Activated naive CD8-positive, alpha-beta T cell treated with anti-CD3 and anti-CD28 coated beads, Interleukin-2, amount 10 ng/mL, durations not matched to agents 7 days and 5 days (primary cell): ENCODE data around the gene RUFY3. TPM values are rescaled to one million over a fixed set of nuclear protein-coding genes. Genes with fewer than 3 reads are reported as not detected.
"Not testable (repeated sequence)": the region's sequence is repeated elsewhere in the genome, so short reads cannot be mapped to it uniquely, and the experiment has no call there.

Source experiments
- ATAC-seq: fragments of 150-1000 bp; cut with Tn5 transposase; one replicate; pipeline ENCODE4 v1.10.0; 2021; ENCODE audit warnings: low read depth, moderate library complexity
- POLR2A ChIA-PET: fragments of 350-600 bp; sonication (Branson Sonifier 250); formaldehyde crosslinking; loops from one replicate; lab custom pipeline; 2021; ENCODE audit warnings: antibody characterized with exemption; lab: Charles Lee
- DNase-seq: peaks from one replicate; pipeline ENCODE4 v3.0.0; 2021
- H3K27ac Mint-ChIP-seq: one replicate; pipeline ENCODE4 v1.8.0; 2022; ENCODE audit warnings: mild to moderate bottlenecking, mixed read lengths
- H3K27me3 Mint-ChIP-seq: one replicate; pipeline ENCODE4 v1.8.0; 2022; ENCODE audit warnings: mild to moderate bottlenecking, moderate library complexity, mixed read lengths
- H3K36me3 Mint-ChIP-seq: one replicate; pipeline ENCODE4 v1.8.0; 2021; ENCODE audit warnings: mild to moderate bottlenecking, mixed read lengths
- H3K4me1 Mint-ChIP-seq: one replicate; pipeline ENCODE4 v1.8.0; 2021; ENCODE audit warnings: mixed read lengths
- H3K4me3 Mint-ChIP-seq: one replicate; pipeline ENCODE4 v1.8.0; 2022; ENCODE audit warnings: mild to moderate bottlenecking, moderate library complexity, mixed read lengths
- H3K9me3 Mint-ChIP-seq: one replicate; pipeline ENCODE4 v1.8.0; 2021; ENCODE audit warnings: mixed read lengths
- total RNA-seq, 2 experiments: library from RNA; stranded (reverse); gene quantifications; one replicate each; pipeline ENCODE4 v1.2.3, GENCODE V29; 2021

Gene RUFY3
- total RNA-seq, 2 experiments from 2014 or later: 38.0 to 38.5 TPM

DNA sequence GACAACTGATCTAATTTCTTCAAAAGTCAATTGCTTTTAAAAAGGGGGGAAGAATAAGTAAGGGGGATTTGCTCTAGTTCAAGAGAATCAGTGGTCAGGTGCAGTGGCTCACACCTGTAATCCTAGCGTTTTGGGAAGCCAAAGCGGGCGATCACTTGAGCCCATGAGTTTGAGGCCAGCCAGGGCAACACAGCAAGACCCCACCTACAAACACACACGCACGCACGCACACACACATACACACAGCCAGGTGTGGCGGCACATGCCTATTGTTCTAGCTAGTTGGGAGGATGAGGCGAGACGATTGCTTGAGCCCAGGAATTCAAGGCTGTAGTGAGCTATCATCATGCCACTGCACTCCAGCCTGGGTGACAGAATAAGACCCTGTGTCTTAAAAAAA, 108.3 kb downstream of the RUFY3 start:
- H3K36me3 Mint-ChIP-seq: peaks cover 35% of the 10 kb centered on the region
- DNase-seq (no peak), ATAC-seq (no peak)
- no peaks in the 10 kb centered on the region for H3K9me3 Mint-ChIP-seq
- no peaks in the 10 kb centered on the region for H3K27me3 Mint-ChIP-seq
- H3K4me1 Mint-ChIP-seq: peaks cover 8% of the 10 kb centered on the region
- no peak overlapping the region for H3K27ac Mint-ChIP-seq
- POLR2A ChIA-PET: interaction anchor here (0.7 to 1.4 kb wide), 2 partner anchors 8 to 9 kb away, joined by 3 to 5 read pairs; no protein-coding TSS in a partner anchor
- H3K4me3 Mint-ChIP-seq: no peak overlapping the region

DNA sequence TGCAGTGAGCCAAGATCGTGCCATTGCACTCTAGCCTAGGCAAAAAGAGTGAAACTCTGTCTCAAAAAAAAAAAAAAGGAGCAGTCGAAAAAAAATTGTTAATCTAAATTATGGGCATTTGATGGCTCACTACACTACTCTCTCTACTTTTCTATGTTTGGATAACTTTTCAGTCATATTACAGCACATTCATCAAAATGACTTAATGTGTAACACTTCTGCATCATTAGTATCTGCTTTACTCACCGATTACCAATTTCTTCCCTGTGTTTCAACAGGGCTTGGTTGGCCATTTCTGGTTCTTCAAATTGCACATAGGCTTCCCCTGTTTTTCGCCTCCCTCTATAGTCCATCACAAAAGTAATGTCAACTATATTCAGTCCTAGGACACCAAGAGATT, 109.5 kb downstream of the RUFY3 start:
- no peak for DNase-seq
- H3K4me1 Mint-ChIP-seq: peaks cover 9% of the 10 kb centered on the region
- no peak overlapping the region for H3K27ac Mint-ChIP-seq
- no peaks in the 10 kb centered on the region for H3K27me3 Mint-ChIP-seq
- no peak overlapping the region for H3K4me3 Mint-ChIP-seq
- no peaks in the 10 kb centered on the region for H3K9me3 Mint-ChIP-seq
- POLR2A ChIA-PET: no interaction called here
- peaks cover 27% of the 10 kb centered on the region for H3K36me3 Mint-ChIP-seq
- ATAC-seq: no peak

GRCh38 chr4:70833675-70834074, 111.9 kb downstream of the RUFY3 start:
- no peak for ATAC-seq
- Mint-ChIP-seq H3K36me3 (peaks cover 31% of the 10 kb centered on the region), H3K9me3 (no peaks in the 10 kb centered on the region), H3K4me1 (peaks cover 16% of the 10 kb centered on the region), H3K27ac (no peak overlapping the region), H3K4me3 (no peak overlapping the region), H3K27me3 (no peaks in the 10 kb centered on the region)
- no peak for DNase-seq
- POLR2A ChIA-PET: no interaction called here

DNA sequence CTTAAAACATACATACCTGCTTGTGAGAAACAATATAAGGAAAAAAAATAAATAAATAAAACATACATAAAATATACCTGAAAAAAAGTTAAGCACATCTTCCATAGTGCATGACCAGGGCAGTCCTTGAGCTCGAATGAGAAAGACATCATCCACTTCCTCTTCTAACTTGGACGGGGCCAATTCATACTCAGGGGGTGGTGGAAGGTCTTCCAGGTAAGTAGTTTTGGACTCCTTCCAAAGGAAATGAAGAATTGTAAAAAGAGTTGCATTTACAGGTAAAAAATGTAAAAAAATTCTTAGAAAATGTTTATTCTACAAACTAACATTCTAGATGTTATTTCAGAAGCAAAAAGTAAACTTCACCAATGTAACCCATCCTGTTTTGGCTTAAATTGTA, 114.3 kb downstream of the RUFY3 start:
- DNase-seq (no peak), ATAC-seq (no peak)
- Mint-ChIP-seq H3K9me3 (no peaks in the 10 kb centered on the region), H3K4me1 (peaks cover 16% of the 10 kb centered on the region), H3K27me3 (no peaks in the 10 kb centered on the region), H3K27ac (no peak overlapping the region), H3K4me3 (peak overlapping the region; percentile 97), H3K36me3 (peaks cover 27% of the 10 kb centered on the region)
- POLR2A ChIA-PET: interaction anchor here (1.1 to 1.3 kb wide), 2 partner anchors 66 to 101 kb away, joined by 3 to 5 read pairs; partner anchors contain the start of gene MOB1B

- POLR2A ChIA-PET: interaction anchor here (0.7 to 3.1 kb wide), 10 partner anchors 9 to 350 kb away, joined by 3 to 35 read pairs (median 5); no protein-coding TSS in a partner anchor
- H3K9me3 Mint-ChIP-seq: no peaks in the 10 kb centered on the region
- H3K27me3 Mint-ChIP-seq: no peaks in the 10 kb centered on the region
- peaks cover 14% of the 10 kb centered on the region for H3K36me3 Mint-ChIP-seq
- no peak for DNase-seq
- no peak for ATAC-seq
- H3K4me3 Mint-ChIP-seq: peak overlapping the region; percentile 97
- H3K4me1 Mint-ChIP-seq: peaks cover 22% of the 10 kb centered on the region
- H3K27ac Mint-ChIP-seq: peak overlapping the region; percentile 94
Observed at GRCh38 chr4:70838204-70838603, 116.4 kb downstream of the RUFY3 start.

DNA sequence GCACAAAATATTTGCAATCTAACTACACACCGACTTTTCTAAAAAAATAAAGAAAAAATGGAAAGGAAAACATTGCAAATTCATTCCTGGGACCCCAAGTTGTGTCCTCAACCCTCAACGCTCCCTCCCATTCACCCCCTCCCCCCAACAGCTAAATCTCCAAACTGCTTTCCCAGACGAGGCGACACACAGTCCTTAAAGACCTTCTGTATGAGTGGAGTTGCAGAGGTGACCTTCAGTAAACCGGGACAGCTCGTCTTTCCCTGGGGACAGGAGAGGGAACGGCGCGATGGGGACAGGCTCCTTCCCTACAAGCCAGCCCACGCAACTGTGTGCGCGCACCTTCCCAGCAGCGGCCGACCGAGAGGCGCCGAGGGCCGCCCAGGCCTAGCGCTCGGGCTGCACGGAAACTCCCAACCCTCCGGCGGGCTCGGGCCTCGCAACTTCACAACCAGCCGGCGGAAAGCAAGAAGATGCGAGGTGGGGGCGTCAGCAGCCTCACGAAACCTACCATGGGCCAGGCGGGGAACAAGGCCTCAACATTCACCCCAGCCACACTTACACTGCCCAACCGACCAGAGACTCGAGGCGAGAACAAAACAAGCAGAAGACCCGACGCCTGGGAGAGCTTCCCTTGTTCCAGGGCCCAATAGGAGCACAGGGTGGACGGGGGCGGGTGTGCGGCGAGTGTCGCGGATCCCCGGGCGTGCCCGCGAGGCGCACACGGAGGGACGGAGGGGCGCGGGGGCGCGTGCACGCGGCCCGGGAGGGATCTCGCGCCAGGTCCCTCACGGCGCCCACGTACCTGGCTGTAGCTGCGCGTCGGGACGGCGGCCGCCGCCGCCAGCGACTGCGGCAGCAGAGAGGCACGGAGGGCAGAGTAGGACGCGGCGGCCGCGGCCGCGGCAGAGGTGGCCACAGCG, 117.2 kb downstream of the RUFY3 start:
- peak overlapping the region; percentile 97 for H3K4me3 Mint-ChIP-seq
- ATAC-seq: peak; percentile 60
- POLR2A ChIA-PET: interaction anchor here (0.6 to 3.1 kb wide), 16 partner anchors 9 to 349 kb away, joined by 3 to 35 read pairs (median 5); partner anchors contain the start of genes DCK and MOB1B

GRCh38 chr4:70839589-70840093, 117.9 kb downstream of the RUFY3 start, which contains the start of gene GRSF1:
GRSF1 (minus strand) TSS chr4:70839890; CDS start chr4:70839827, 63 bp downstream.
- H3K9me3 Mint-ChIP-seq: no peaks in the 10 kb centered on the region
- POLR2A ChIA-PET: interaction anchor here (0.6 to 3.1 kb wide), 11 partner anchors 10 to 154 kb away, joined by 3 to 35 read pairs (median 5); partner anchors contain the start of genes DCK and MOB1B
- peak; percentile 90 for ATAC-seq
- H3K4me3 Mint-ChIP-seq: peak within 1 kb of the TSS; percentile 97
- H3K27ac Mint-ChIP-seq: peak within 1 kb of the TSS; percentile 94
- no peaks in the 10 kb centered on the region for H3K27me3 Mint-ChIP-seq
- H3K36me3 Mint-ChIP-seq: peaks cover 12% of the 10 kb centered on the region
- peaks cover 22% of the 10 kb centered on the region for H3K4me1 Mint-ChIP-seq
- peak; percentile 95 for DNase-seq

More for the DNA sequence above, 117.2 kb downstream of the RUFY3 start:
- H3K36me3 Mint-ChIP-seq: peaks cover 13% of the 10 kb centered on the region
- DNase-seq: peak; percentile 74
- H3K27ac Mint-ChIP-seq: peak overlapping the region; percentile 94
- peaks cover 22% of the 10 kb centered on the region for H3K4me1 Mint-ChIP-seq
- no peaks in the 10 kb centered on the region for H3K27me3 Mint-ChIP-seq
- no peaks in the 10 kb centered on the region for H3K9me3 Mint-ChIP-seq

GRCh38 chr4:70840137-70840536, 118.4 kb downstream of the RUFY3 start:
- H3K4me1 Mint-ChIP-seq: peaks cover 19% of the 10 kb centered on the region
- ATAC-seq, DNase-seq, H3K9me3 Mint-ChIP-seq, H3K36me3 Mint-ChIP-seq, H3K27me3 Mint-ChIP-seq: not testable (repeated sequence)
- H3K4me3 Mint-ChIP-seq: peak overlapping the region; percentile 66
- H3K27ac Mint-ChIP-seq: peak overlapping the region; percentile 38
- POLR2A ChIA-PET: interaction anchor here (0.6 to 3.1 kb wide), 7 partner anchors 62 to 154 kb away, joined by 3 to 35 read pairs (median 10); partner anchors contain the start of genes DCK and MOB1B

- ATAC-seq, H3K9me3 Mint-ChIP-seq, H3K27ac Mint-ChIP-seq, DNase-seq, H3K4me3 Mint-ChIP-seq, H3K36me3 Mint-ChIP-seq, POLR2A ChIA-PET, H3K27me3 Mint-ChIP-seq: not testable (repeated sequence)
- H3K4me1 Mint-ChIP-seq: peaks cover 19% of the 10 kb centered on the region
Observed at GRCh38 chr4:70840631-70841030, 118.9 kb downstream of the RUFY3 start.

DNA sequence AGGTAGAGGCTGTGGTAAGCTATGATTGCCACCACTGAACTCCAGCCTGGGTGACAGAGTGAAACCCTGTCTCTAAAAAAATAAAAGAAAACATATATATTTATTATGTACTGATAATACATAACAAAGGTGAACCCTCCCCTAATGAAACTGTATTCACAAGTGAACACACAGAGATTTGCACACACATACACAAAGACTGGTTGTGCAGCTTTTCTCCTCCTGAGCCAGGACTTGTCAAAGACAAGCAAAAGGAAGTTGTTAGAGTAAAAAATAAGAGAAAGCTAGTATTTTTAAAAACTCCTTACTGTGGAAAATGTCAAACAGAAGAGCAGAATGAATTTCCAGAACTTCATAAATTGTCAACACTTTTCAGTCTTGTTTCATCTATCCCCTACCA, 119.4 kb downstream of the RUFY3 start:
- Mint-ChIP-seq H3K27ac (peak overlapping the region; percentile 12), H3K9me3 (no peaks in the 10 kb centered on the region), H3K4me3 (no peak overlapping the region), H3K4me1 (peaks cover 18% of the 10 kb centered on the region), H3K36me3 (peaks cover 8% of the 10 kb centered on the region), H3K27me3 (no peaks in the 10 kb centered on the region)
- POLR2A ChIA-PET: no interaction called here
- ATAC-seq (no peak), DNase-seq (no peak)

GRCh38 chr4:70841951-70842350, 120.2 kb downstream of the RUFY3 start:
- ATAC-seq (no peak), DNase-seq (no peak)
- H3K4me3 Mint-ChIP-seq: no peak overlapping the region
- H3K27ac Mint-ChIP-seq: no peak overlapping the region
- H3K9me3 Mint-ChIP-seq: no peaks in the 10 kb centered on the region
- POLR2A ChIA-PET: no interaction called here
- H3K27me3 Mint-ChIP-seq: no peaks in the 10 kb centered on the region
- peaks cover 13% of the 10 kb centered on the region for H3K4me1 Mint-ChIP-seq
- H3K36me3 Mint-ChIP-seq: peaks cover 4% of the 10 kb centered on the region

DNA sequence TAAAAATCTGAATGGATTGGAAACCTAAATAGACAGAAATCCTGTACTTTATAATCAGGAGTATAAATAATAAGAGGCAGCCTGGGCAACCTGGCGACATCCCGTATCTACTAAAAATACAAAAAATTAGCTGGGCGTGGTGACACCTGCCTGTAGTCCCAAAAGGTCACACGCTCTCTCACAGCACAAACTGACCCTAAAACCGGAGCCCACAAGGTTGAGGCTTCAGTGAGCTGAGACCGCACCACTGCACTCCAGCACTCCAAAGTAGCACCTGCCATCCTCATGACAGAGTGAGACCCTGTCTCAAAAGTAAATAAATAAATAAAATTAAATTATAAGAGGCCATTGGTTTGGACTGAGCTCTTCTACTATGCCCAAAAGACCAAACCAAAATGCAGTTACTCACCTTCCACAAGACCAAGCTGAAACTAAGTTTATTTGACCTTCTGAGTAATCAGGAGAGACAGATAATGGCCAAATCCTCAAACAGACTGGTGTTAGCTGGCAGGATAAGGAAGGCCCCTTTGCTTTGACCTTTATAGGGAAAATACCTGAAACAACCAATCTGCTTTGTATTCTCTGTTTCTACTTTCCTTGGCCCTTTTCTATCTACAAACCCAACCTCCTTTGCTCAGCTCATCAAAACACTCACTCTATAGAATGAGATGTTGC, 121.1 kb downstream of the RUFY3 start:
- Mint-ChIP-seq H3K9me3 (no peaks in the 10 kb centered on the region), H3K4me1 (peaks cover 13% of the 10 kb centered on the region), H3K27me3 (no peaks in the 10 kb centered on the region), H3K27ac (no peak overlapping the region), H3K36me3 (peaks cover 4% of the 10 kb centered on the region), H3K4me3 (no peak overlapping the region)
- POLR2A ChIA-PET: no interaction called here
- ATAC-seq (no peak), DNase-seq (no peak)

GRCh38 chr4:70844180-70844579, 122.4 kb downstream of the RUFY3 start:
- POLR2A ChIA-PET: no interaction called here
- Mint-ChIP-seq H3K4me3 (no peak overlapping the region), H3K36me3 (no peaks in the 10 kb centered on the region), H3K9me3 (no peaks in the 10 kb centered on the region), H3K4me1 (peaks cover 11% of the 10 kb centered on the region), H3K27ac (no peak overlapping the region), H3K27me3 (no peaks in the 10 kb centered on the region)
- DNase-seq (no peak), ATAC-seq (no peak)
